GM18870 (cell line): Measurements from ENCODE around the gene RAB5IF.
"Not testable (repeated sequence)": the region's sequence is repeated elsewhere in the genome, so short reads cannot be mapped to it uniquely, and the experiment has no call there.

Experiments
- ATAC-seq: cut with Tn5 transposase; IDR thresholded peaks from one replicate; pipeline ENCODE4 v1.9.1; 2021; ENCODE audit warnings: moderate library complexity; ENCODE audit not compliant: unreplicated experiment

Gene RAB5IF

GRCh38 chr20:36605399-36606157 lies at the start of gene RAB5IF:
Gene RAB5IF, plus strand, starts transcription at chr20:36605779. Its CDS starts 173 bp downstream, at chr20:36605952.
- peak; percentile 77 for ATAC-seq

GRCh38 chr20:36562724-36563123 lies 42.9 kb upstream of the RAB5IF start:
- ATAC-seq = no peak

- ATAC-seq = no peak
Observed at GRCh38 chr20:36563374-36563773, 42.2 kb upstream of the RAB5IF start.

GRCh38 chr20:36564078-36564725 lies 41.4 kb upstream of the RAB5IF start:
- not testable (repeated sequence) for ATAC-seq

- not testable (repeated sequence) for ATAC-seq
Observed at GRCh38 chr20:36564726-36565121, 40.9 kb upstream of the RAB5IF start.

GRCh38 chr20:36565520-36565919 lies 40.1 kb upstream of the RAB5IF start:
- no peak for ATAC-seq

GRCh38 chr20:36569847-36570429 lies 35.6 kb upstream of the RAB5IF start:
- ATAC-seq = no peak

GRCh38 chr20:36571564-36572504 lies 33.7 kb upstream of the RAB5IF start:
- ATAC-seq = no peak

- peak; percentile 11 for ATAC-seq
Observed at GRCh38 chr20:36572701-36573102, 32.9 kb upstream of the RAB5IF start.

GRCh38 chr20:36573103-36573797 lies 32.3 kb upstream of the RAB5IF start, which contains the start of gene TGIF2:
Gene TGIF2, plus strand, starts transcription at chr20:36573597. Its CDS starts 5,178 bp downstream, at chr20:36578775.
- peak; percentile 36 for ATAC-seq

GRCh38 chr20:36573798-36574365 lies 31.7 kb upstream of the RAB5IF start:
- no peak for ATAC-seq

- no peak for ATAC-seq
Observed at GRCh38 chr20:36574366-36575135, 31.0 kb upstream of the RAB5IF start.

- no peak for ATAC-seq
Observed at GRCh38 chr20:36576081-36576445, 29.5 kb upstream of the RAB5IF start.

GRCh38 chr20:36578356-36579041 lies 27.1 kb upstream of the RAB5IF start:
- ATAC-seq = no peak

- no peak for ATAC-seq
Observed at GRCh38 chr20:36579996-36580545, 25.5 kb upstream of the RAB5IF start.

GRCh38 chr20:36582322-36582721 lies 23.3 kb upstream of the RAB5IF start:
- no peak for ATAC-seq

- ATAC-seq = no peak
Observed at GRCh38 chr20:36582821-36583220, 22.8 kb upstream of the RAB5IF start.

- ATAC-seq = no peak
Observed at GRCh38 chr20:36584018-36584481, 21.5 kb upstream of the RAB5IF start.
